EH (cell line): ENCODE results near the gene AMPD3.

ENCODE experiments used
- DNase-seq: peaks from one replicate; pipeline ENCODE4 v3.0.0-alpha.2; 2015; ENCODE audit warnings: low read depth

AMPD3 gene

GRCh38 chr11:10438458-10438857 lies 16.6 kb upstream of the AMPD3 start:
- DNase-seq, result peak; percentile 22

GRCh38 chr11:10439351-10439750 lies 15.7 kb upstream of the AMPD3 start:
- DNase-seq, result no peak

GRCh38 chr11:10439924-10440323 lies 15.1 kb upstream of the AMPD3 start:
- no peak for DNase-seq

GRCh38 chr11:10440401-10440800 lies 14.7 kb upstream of the AMPD3 start:
- DNase-seq, result no peak

GRCh38 chr11:10441091-10441490 lies 14.0 kb upstream of the AMPD3 start:
- peak; percentile 36 for DNase-seq

- no peak for DNase-seq
These were observed 13.2 kb upstream of the AMPD3 start for GRCh38 chr11:10441652-10442503.

GRCh38 chr11:10443152-10443551 lies 11.9 kb upstream of the AMPD3 start:
- DNase-seq, result no peak

DNA sequence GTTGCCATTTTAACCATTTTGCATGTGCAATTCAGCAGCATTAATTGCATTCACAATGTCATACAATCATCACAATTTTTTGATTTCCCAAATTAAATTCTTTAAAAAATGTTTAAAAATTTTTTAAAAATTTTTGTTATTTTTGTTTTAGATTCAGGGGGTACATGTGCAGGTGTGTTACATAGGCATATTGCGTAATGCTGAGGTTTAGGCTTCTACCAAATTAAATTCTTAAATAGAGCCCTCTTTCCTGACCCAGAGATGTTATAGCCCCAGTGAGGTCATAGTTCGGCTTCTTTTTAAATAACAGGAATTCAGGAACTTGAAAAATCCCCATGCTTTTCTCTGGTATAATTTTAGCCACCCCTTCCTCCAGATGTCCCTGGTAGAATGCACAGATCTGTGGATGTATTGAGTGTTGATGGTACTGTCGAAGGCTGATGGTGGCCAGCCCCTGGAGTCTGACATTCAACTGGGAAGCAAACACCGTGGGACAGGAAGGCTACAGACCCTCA lies 11.3 kb upstream of the AMPD3 start:
- DNase-seq, result no peak

- no peak for DNase-seq
These were observed 10.2 kb upstream of the AMPD3 start for GRCh38 chr11:10444725-10445315.

DNA sequence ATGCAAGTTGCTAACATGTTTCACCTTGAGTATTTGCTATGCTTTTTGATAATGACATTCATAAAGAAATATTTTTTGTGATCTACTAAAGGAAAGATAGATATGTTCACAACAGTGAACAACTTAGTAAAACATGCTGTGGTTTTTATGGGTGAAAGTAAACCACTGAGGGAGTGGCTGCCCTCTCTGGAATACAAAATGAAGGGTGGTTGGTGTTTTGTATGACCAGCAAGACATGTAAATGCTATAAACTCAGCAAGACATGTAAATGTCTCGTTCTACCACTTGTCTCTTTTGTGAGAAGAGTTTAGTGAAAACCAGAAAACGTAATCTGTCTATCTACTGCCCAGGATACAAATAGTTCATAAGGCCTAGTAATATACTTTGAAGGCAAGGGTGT lies 7.6 kb upstream of the AMPD3 start:
- no peak for DNase-seq

DNA sequence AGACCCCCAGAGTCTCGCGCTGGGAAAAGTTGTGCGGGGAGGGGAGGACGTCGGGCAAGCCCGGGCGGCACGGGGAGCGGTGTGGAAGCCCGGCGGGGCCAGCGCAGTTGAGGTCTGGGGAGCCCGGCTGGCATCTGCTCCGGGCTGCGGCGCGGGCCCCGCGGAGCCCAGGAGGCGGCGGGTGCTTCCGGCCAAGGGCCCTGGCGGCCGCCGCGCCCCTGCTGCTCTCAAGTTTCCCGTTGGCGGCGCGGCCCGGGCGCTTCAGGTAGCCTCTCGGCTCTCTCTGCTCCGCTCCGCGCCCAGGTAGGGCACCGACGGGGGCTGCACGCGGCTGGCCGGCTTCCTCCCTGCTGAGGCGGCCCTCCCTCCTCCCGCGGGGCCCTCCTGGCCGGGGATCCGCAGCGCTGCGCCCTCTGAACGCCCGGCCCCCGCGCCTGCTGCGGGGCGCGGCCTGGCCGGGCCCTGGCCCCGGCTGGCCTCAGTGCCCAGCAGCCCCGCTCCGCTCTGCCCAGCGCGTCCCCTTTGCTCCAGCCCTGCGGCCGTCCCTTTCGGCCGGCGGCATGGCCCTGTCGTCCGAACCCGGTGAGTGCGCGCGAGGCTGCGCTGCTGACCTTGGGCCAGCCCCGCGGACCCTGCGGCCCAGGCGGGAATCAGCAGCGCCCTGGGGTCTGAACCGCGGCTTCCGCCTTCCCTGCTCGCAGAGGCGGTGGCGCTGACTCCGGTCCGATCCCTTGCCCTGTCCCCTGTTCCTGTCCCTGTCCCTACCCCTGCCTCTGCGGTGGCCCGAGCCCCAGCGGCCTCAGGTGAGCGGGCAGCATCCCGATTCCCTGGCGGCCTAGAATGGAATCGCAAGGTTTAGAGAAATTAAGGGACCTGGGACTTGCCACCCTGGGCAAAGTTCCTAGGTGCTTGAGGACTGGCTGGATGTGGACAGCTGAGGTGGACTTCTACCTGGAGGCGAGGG lies 4.3 kb upstream of the AMPD3 start:
- peak; percentile 31 for DNase-seq

- no peak for DNase-seq
These were observed 3.5 kb upstream of the AMPD3 start for GRCh38 chr11:10451426-10452116.

GRCh38 chr11:10452211-10452767 lies 2.8 kb upstream of the AMPD3 start:
- peak; percentile 11 for DNase-seq

DNA sequence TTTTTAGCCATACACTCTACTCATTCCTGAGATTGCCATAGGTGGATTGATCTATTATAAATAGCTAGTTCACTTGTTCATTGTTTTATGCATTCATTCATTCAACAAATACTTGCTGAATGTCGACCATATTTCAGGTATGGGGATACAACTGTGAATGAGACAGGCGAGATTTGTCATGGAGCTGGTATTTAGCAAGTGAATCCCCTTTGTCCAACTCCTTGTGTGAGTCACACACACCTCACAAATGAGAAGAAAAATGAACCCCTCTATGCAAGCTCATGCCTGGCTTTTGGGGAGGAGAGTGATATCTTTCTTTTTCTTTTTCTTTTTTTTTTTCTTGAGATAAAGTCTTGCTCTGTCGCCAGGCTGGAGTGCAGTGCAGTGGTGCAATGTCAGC lies 1.8 kb upstream of the AMPD3 start:
- DNase-seq, result no peak

GRCh38 chr11:10455637-10456487 lies 798 bp downstream of the AMPD3 start:
- peak; percentile 82 for DNase-seq

DNA sequence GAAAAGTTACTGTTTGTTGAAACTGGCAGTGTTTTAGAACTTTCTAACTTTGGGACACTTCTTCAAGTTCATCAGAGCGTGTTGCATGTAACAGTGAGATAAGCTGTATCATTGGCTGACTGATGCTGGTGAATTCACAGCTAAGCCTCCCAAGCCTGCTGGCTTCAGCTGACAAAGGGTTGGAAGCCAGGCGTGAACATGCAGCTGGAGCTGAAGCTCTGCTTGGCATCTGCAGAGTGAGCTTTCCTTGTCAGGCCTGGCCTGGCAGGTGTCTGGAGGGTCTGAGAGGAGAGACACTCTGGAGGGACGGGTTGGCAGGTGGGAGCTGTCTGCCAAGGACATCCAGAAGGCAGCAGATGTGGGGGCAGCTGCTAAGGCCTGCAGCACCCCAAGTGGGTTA lies 1.5 kb downstream of the AMPD3 start:
- no peak for DNase-seq

DNA sequence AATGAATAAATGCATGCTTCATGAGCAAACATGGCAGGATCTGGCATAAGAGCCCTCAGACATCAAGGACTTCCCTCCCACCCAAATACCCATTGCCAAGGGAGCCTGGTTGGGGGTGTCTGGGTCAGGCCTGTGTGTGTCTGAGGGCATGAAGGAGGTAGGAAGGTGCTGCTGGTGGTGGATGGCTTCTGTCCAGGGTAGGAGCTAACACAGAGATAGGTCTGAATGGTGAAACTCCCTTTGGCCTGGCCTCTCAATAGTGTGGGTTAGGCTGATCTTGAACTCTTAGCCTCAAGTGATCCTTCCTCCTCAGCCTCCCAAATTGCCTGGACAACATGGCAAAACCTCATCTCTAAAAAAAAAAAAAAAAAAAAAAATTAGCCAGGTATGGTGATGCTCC lies 2.8 kb downstream of the AMPD3 start:
- DNase-seq, result no peak

DNA sequence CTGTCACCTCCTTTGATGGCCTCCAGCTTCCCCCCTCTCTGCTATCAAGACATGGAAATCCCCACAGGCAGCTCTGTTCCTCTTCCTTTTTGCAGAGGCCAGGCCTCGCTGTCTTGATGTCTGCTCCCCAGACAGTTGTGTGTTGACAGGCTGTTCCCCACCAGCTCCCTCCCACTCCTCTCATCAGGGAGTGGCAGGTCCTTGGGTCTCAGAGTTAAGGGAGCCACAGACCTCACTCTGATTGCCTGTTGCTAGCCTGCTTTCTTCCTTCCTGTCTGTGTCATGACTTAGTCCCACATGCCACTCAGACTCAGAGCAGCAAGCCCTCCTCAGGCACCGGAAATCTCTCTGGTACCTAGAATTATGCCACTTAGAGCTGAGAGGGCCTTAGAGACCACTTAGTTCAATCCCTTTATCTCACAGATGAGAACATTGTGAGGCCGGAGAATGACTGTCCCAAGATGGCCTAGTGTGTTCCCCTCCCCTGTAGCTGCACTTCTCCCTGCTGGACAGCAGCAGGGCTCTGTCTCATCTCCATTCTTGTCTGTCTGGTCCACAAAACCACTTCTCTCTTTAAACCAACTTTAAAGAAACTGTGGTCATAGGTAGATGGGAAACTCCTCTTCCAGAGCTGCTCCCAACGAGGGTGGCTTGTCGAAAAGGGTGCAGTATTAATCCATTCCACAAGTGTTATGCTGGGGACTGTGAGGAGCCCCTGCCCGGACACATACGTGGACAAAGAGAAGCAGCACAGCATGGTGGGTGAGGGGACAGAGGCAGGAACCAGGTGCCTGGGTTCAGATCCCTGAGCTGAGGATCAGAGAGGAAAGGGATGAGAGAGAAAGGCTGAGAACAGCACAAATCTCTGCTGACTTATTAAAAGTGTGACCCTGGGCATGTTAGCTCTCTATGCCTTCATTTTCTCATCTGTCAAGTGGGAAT lies 4.2 kb downstream of the AMPD3 start:
- peak; percentile 17 for DNase-seq

- DNase-seq, result no peak
These were observed 5.7 kb downstream of the AMPD3 start for GRCh38 chr11:10460611-10461275.
